ENCODE measurements around the gene DRG1.

DRG1 gene

DNA sequence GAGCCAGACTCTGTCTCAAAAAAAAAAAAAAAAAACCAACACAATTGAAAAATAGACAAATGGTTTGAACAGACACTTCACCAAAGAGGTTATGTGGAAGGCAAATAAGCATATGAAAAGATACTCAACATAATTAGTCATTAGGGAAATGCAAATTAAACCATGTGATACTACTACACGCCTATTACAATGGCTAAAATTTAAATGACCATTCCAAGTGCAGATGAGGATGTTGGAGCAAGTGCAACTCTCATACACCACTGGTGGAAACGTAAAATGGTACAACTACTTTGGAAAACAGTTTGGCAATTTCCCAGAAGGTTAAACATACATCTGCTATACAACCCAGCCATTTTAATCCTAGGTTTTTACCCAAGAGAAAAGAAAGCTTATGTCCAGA, 65.9 kb downstream of the DRG1 start:
- H3K9ac ChIP-seq (ENCODE audit: low read length), result no peak overlapping the region
- H3K27me3 ChIP-seq (ENCODE audit: low read depth, low read length), result no peaks in the 10 kb centered on the region
- H3K4me1 ChIP-seq (ENCODE audit: low read length), result no peaks in the 10 kb centered on the region
- H3K4me2 ChIP-seq (ENCODE audit: low read length), result no peak overlapping the region
- H3K4me3 ChIP-seq (ENCODE audit: low read length), result no peak overlapping the region
- H2AFZ ChIP-seq (ENCODE audit: low read depth, low read length), result no peak overlapping the region
- TF ChIP-seq, protein P1, sequence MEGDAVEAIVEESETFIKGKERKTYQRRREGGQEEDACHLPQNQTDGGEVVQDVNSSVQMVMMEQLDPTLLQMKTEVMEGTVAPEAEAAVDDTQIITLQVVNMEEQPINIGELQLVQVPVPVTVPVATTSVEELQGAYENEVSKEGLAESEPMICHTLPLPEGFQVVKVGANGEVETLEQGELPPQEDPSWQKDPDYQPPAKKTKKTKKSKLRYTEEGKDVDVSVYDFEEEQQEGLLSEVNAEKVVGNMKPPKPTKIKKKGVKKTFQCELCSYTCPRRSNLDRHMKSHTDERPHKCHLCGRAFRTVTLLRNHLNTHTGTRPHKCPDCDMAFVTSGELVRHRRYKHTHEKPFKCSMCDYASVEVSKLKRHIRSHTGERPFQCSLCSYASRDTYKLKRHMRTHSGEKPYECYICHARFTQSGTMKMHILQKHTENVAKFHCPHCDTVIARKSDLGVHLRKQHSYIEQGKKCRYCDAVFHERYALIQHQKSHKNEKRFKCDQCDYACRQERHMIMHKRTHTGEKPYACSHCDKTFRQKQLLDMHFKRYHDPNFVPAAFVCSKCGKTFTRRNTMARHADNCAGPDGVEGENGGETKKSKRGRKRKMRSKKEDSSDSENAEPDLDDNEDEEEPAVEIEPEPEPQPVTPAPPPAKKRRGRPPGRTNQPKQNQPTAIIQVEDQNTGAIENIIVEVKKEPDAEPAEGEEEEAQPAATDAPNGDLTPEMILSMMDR (IDR thresholded peaks at IDR 0.05; ENCODE audit: low read depth, low read length), result no peak
- TF ChIP-seq EZH2phosphoT487 (IDR thresholded peaks at IDR 0.05; ENCODE audit: low read depth), result no peak
- no peaks in the 10 kb centered on the region for H3K9me3 ChIP-seq (ENCODE audit: insufficient read depth, low read length)
- H4K20me1 ChIP-seq (ENCODE audit: insufficient read depth, low read length), result peaks cover 16% of the 10 kb centered on the region
- peaks cover 61% of the 10 kb centered on the region for H3K36me3 ChIP-seq (replicated peaks; ENCODE audit: low read depth, low read length)
- H3K27ac ChIP-seq (ENCODE audit: low read length), result no peak overlapping the region
- peaks cover 34% of the 10 kb centered on the region for H3K79me2 ChIP-seq (ENCODE audit: low read length)

DNA sequence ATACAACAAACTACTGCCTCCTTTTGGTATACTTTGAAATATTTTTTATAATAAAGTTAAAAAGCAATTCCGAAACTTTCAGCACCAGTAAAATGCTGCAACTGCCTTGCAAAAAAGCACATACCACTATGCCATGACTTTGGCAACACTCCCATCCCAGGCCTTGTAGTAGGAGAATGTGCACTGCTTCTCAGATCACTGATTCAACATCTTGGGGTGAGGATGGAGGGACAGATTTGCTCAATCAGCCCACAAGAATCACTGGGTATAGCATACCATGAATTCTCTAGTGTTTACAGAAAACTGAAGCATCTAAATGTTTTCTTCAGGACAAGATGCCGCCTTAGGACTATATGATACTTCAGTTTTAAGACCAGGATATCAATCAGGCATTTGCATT, 75.3 kb downstream of the DRG1 start:
- no peak overlapping the region for H2AFZ ChIP-seq (ENCODE audit: low read depth, low read length)
- H3K4me1 ChIP-seq (ENCODE audit: low read length), result peaks cover 29% of the 10 kb centered on the region
- peaks cover 80% of the 10 kb centered on the region for H3K79me2 ChIP-seq (ENCODE audit: low read length)
- TF ChIP-seq, protein P1 (IDR thresholded peaks at IDR 0.05; ENCODE audit: low read depth, low read length), result no peak
- no peak for TF ChIP-seq EZH2phosphoT487 (IDR thresholded peaks at IDR 0.05; ENCODE audit: low read depth)
- no peaks in the 10 kb centered on the region for H3K9me3 ChIP-seq (ENCODE audit: insufficient read depth, low read length)
- H3K4me3 ChIP-seq (ENCODE audit: low read length), result no peak overlapping the region
- H3K27ac ChIP-seq (ENCODE audit: low read length), result no peak overlapping the region
- H3K27me3 ChIP-seq (ENCODE audit: low read depth, low read length), result no peaks in the 10 kb centered on the region
- H3K4me2 ChIP-seq (ENCODE audit: low read length), result no peak overlapping the region
- H3K36me3 ChIP-seq (replicated peaks; ENCODE audit: low read depth, low read length), result peaks cover 47% of the 10 kb centered on the region
- peaks cover 50% of the 10 kb centered on the region for H4K20me1 ChIP-seq (ENCODE audit: insufficient read depth, low read length)
- no peak overlapping the region for H3K9ac ChIP-seq (ENCODE audit: low read length)

DNA sequence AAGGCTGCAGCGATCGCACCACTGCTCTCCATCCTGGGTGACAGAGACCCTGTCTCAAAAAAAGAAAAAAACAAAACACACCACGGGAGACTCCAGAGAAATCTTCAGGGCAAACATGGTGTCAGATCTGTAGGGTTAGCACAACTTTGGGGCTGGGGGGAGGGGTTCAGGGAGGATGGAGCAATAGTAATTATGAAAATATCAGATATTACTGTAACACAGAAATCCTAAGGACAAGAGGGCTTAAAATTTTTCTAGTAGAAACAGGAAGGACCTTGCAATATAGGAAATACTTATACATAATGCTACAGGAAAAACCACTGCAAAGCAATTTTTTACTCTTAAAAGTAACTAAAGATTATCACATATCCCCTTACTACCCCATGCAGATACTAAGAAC, 76.4 kb downstream of the DRG1 start:
- no peaks in the 10 kb centered on the region for H3K9me3 ChIP-seq (ENCODE audit: insufficient read depth, low read length)
- peaks cover 29% of the 10 kb centered on the region for H3K4me1 ChIP-seq (ENCODE audit: low read length)
- peaks cover 50% of the 10 kb centered on the region for H4K20me1 ChIP-seq (ENCODE audit: insufficient read depth, low read length)
- no peak overlapping the region for H3K9ac ChIP-seq (ENCODE audit: low read length)
- H3K27me3 ChIP-seq (ENCODE audit: low read depth, low read length), result no peaks in the 10 kb centered on the region
- H3K4me3 ChIP-seq (ENCODE audit: low read length), result 0 out of 2 replicates have a peak overlapping the region, but pooled peaks have one; percentile 11
- no peak overlapping the region for H2AFZ ChIP-seq (ENCODE audit: low read depth, low read length)
- peak overlapping the region; percentile 80 for H3K27ac ChIP-seq (ENCODE audit: low read length)
- H3K79me2 ChIP-seq (ENCODE audit: low read length), result peaks cover 90% of the 10 kb centered on the region
- H3K4me2 ChIP-seq (ENCODE audit: low read length), result peak overlapping the region; percentile 34
- peaks cover 54% of the 10 kb centered on the region for H3K36me3 ChIP-seq (replicated peaks; ENCODE audit: low read depth, low read length)
- TF ChIP-seq, protein P1 (IDR thresholded peaks at IDR 0.05; ENCODE audit: low read depth, low read length), result no peak
- no peak for TF ChIP-seq EZH2phosphoT487 (IDR thresholded peaks at IDR 0.05; ENCODE audit: low read depth)

DNA sequence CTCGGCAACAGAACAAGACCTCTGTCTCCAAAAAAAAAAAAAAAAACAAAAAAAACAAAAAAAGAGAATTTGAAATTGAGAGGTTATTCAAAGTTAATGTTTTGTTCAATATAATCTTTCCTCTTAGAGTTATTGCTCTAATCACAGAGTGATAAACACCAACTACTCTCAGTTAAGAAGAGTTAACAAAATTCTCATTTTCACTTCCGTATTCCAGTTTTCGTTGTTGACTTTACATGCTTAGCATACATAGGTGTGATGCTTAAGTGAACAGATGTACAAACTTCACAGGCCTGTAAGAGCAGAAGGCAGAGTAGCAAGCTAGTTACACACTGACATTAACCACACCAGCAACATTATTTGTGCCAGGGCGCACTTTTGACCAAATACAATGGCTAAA, 77.9 kb downstream of the DRG1 start:
- Histone ChIP-seq H3K4me3 (ENCODE audit: low read length) (peak overlapping the region; percentile 19; the same call in 1 of the 2 replicates), H3K9me3 (ENCODE audit: insufficient read depth, low read length) (no peaks in the 10 kb centered on the region), H3K4me2 (ENCODE audit: low read length) (peak overlapping the region; percentile 64), H2AFZ (ENCODE audit: low read depth, low read length) (no peak overlapping the region), H4K20me1 (ENCODE audit: insufficient read depth, low read length) (peaks cover 50% of the 10 kb centered on the region), H3K27ac (ENCODE audit: low read length) (peak overlapping the region; percentile 80), H3K4me1 (ENCODE audit: low read length) (peaks cover 29% of the 10 kb centered on the region), H3K9ac (ENCODE audit: low read length) (peak overlapping the region; percentile 21; the same call in 1 of the 2 replicates), H3K27me3 (ENCODE audit: low read depth, low read length) (no peaks in the 10 kb centered on the region), H3K36me3 (replicated peaks; ENCODE audit: low read depth, low read length) (peaks cover 62% of the 10 kb centered on the region), H3K79me2 (ENCODE audit: low read length) (peaks cover 96% of the 10 kb centered on the region)
- TF ChIP-seq EZH2phosphoT487 (IDR thresholded peaks at IDR 0.05; ENCODE audit: low read depth), result no peak
- TF ChIP-seq, protein P1 (IDR thresholded peaks at IDR 0.05; ENCODE audit: low read depth, low read length), result no peak
